ENCODE measurements around the gene MATN1.
"Not testable (repeated sequence)": the region's sequence is repeated elsewhere in the genome, so short reads cannot be mapped to it uniquely, and the experiment has no call there.

MATN1 gene

GRCh38 chr1:30693822-30694221, 29.6 kb downstream of the MATN1 start:
- no peak for DNase-seq

- no peak for DNase-seq
These were observed 30.0 kb downstream of the MATN1 start for GRCh38 chr1:30693366-30693765.

DNA sequence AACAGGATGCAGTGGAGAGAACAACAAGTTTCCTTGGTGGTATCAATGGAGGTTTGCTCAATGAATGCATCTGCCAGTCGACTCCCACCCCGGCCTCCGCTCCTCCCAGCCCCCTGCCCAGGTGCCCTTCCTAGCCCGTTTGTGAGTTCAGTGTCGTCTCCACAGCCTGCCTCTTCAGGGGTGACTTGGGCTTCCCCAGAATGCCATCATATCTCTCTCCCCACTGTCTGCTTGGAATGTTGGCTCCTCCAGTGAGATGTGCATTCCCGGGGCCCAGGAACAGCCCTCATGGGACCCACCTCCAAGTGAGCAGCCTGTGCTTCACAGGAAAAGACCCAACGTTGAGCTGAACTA, 30.5 kb downstream of the MATN1 start:
- DNase-seq, result no peak

- no peak for DNase-seq
These were observed 31.0 kb downstream of the MATN1 start for GRCh38 chr1:30692201-30692947.

GRCh38 chr1:30691480-30691879, 31.9 kb downstream of the MATN1 start:
- peak; percentile 97 for DNase-seq

GRCh38 chr1:30689901-30690645, 33.3 kb downstream of the MATN1 start:
- DNase-seq, result peak; percentile 20

- DNase-seq, result peak; percentile 30
These were observed 34.2 kb downstream of the MATN1 start for GRCh38 chr1:30688920-30689794.

DNA sequence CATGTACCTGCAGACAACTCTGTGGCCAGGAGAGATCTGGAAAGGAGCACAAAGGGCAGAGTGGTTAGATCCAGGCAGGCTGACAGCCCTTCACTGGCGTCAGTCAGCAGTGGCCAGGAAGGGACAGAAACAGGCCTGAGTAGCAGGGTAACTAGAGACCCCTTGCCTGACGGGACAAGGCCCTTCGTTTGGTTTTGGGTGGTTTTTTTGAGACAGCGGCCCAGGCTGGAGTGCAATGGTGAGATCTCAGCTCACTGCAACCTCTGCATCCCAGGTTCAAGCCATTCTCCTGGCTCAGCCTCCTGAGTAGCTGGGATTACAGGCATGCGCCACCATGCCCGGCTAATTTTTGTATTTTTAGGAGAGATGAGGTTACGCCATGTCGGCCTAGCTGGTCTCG, 34.9 kb downstream of the MATN1 start:
- DNase-seq, result not testable (repeated sequence)

DNA sequence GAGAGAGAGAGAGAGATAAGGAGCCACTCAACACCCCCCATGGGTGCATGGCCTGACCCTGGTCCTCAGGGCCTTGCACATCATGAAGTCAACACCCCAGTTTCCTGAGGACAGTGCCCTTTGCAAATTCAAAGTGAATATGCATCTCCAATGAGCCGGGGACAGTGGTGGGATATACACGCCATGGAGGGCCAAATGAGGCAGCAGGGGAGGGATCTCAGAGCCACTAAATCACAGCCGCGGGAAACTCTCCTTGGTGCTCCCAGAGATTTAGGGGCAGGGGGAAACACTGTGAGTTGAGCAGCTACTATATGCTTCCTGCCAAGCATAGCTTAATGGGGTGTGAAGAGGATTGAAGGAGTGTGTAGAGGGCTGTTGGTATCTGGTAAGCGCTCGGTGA, 35.5 kb downstream of the MATN1 start:
- DNase-seq, result no peak

DNA sequence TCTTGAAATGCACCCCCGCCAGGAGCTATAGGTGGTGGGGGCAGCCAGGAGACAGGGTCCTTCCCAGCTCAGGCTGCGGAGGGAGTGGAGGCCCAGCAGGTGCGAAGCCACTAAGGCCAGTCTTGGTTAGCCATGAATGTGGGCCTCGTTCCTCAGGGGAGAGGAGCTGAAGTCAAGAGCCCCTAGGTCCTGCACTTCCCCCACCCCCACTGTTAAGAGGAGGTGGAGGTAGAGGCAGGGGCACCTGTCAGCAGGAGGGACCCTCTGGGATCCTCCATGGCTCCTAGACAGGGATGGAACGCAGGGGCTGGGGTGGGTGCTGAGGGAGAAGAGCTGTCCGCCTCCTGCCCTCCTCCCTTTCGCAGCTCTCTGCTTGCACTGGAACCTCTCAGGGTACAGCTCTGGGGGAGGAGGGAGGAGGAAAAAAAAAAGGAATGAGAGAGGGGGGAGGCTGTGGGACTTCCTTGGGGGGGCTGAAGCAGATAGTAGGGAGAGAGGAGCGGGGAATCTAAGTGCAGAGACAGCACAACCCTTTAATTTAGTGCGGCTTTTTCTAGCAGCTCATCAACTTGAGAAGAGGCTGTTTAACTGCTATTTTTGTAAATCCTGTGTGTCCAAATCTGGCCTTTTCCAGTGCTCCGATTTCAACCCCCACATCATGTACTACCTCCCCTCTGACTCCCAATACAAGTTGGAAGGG, 37.0 kb downstream of the MATN1 start:
- DNase-seq, result no peak

DNA sequence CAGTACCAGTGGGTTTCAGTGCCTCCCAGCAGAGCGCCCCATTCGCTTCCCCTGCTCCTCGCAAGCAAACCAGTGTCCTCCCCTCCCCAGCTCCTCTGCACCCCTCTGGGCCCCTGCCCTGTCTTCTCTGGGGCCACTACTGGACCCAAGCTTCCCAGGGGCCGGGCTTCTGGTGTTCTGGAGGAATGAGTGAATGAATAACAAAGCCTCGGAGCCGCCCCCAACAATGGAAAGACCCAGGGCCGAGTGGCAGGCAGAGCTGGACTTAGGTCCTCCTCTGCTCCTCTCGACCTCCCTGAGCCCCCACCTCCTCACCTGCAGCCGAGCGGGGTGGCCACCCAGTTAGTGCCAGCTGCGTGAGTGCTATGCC, 37.6 kb downstream of the MATN1 start:
- DNase-seq, result no peak

GRCh38 chr1:30684881-30685795, 38.2 kb downstream of the MATN1 start:
- DNase-seq, result peak; percentile 86

DNA sequence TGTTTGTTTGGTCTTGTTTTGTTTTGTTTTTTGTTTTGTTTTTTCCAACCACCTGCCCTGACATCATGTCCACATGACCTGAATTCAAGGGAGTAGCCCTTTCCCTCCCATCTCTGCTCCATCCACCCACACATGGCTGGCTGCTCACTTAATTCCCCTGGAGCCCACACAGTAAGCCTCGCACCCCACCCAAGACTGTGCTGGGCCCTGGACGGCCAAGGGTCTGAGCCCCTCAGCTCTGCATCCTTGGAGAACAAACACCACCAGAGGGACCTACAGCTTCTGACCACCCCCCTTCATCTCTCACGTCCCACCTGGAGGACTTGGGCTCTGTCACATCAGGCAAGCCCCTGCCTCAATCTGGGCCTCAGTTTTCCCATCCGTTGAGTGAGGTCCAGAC, 39.1 kb downstream of the MATN1 start:
- DNase-seq, result no peak

DNA sequence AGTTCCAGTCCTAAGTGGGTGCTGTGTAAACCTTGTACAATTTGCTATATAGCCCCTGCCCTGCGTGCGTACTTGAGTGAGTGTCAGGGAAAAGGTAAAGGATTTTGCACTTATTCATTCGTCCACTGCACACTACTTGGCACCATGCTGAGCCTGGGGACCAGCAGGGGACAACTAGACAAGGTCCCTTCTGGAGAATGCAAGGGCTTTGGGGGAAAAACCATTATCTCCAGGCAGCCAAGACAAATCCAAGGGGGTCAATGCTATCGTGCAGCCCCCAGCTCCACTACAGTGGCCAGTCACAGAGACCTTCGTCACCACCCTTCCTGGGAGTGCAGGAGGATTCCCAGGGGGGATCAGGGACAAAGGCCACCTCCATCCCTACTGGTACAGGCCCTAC, 39.7 kb downstream of the MATN1 start:
- DNase-seq, result no peak

DNA sequence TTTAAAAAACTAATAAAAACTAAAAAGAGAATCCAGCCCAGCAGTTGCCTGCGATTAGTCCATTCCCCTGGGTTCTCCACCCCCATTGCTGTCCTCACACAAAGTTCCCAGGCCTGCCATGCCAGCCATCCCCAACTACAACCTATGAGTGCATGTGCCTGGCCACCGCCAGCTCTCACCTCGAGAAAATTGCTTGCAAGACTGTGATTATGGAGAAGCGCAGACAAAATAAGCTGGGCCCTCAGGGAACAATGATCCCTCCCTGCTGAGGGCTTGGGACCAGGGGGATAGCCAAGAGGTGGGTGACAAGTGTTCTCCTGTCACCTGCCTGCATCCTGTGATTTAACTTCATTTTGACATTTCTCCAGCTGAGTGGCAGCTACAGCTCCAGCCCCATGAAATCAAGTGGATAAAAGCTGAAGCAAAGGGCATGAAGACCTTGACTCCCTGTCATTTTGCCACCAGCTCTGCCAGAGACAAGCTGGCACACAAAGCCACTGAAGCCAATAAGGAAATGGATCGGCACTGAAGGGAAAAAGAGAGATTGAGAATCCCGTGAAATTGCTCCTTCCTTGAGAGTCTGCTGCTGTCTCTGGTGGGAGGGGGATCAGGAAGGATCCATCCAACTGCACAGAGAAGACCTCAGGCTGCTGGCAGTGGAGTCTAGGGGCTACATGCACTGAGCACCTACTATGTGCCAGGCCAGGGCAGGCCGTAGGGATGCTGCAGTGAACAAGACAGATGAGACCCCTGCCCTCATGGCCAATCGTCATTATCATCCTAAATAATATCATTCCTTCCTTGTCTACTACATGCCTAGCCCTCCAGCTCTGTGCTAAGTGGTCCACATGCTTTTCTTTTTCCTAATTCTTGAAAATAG, 40.7 kb downstream of the MATN1 start:
- DNase-seq, result no peak

DNA sequence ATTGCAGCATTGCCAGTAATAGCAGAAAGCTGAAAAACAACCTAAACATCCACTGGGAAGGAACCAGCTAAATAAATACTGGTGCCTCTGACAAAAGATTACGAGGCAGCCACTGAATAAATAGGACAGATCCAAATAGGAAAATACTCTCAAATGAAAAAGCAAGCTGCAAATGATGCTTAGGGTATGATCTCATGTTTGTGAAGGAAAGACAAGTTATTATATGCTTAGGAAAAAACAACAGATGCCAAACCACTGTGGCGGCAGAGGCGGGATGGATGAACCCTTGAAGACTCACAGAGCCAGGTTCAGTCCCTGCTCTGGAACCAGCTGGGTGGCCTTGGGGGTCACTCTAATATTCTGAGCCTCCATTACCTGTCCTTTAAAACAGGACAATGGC, 41.6 kb downstream of the MATN1 start:
- no peak for DNase-seq

- no peak for DNase-seq
These were observed 42.5 kb downstream of the MATN1 start for GRCh38 chr1:30680879-30681278.

- DNase-seq, result no peak
These were observed 43.0 kb downstream of the MATN1 start for GRCh38 chr1:30680429-30680828.

- DNase-seq, result no peak
These were observed 43.4 kb downstream of the MATN1 start for GRCh38 chr1:30679976-30680305.

DNA sequence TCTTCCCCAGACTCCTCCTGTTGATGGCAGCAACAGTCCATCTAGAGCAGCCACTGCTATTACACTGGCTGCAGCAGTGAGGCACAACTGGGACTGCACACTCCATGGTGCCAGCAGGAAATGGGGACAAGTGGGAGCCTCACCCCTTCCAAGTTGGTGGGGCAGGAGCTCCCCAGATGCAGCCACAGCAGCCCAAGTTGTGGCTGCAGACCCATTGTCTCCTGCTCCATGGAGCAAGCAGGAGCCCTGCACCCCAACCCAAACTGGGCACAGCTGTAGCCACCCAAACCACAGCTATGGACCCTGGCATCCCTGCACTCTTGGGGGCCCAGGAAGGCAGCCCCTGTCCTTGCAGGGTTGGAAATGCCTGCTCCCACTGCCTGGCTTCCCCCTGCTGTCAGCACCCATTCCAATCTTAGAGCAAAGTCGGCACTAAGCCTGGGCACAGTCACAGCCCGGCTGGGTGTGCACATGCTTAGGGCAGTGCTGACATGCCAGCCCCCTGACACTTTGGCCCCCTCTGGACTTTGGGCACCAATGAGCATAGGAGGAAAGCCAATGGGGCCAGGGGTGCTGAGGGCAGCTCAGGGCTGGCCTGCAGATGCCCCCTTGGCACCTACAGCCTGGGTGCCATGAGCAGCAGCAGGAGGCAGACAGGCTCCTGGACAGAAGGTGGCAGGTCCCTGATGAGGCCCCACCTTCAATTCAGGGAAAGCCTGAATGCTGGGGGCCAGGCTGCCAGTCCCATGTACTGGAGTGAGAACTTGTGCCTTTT, 44.0 kb downstream of the MATN1 start:
- DNase-seq, result no peak

Measured in NCI-H69 (cell line).